WTC11 (cell line): Measurements from ENCODE around the gene FTH1. TPM values are rescaled to one million over a fixed set of nuclear protein-coding genes. Genes with fewer than 3 reads are reported as not detected.

ENCODE experiments used
- ATAC-seq: fragments of 200-7000 bp; cut with Tn5 transposase; 2 replicates; pipeline ENCODE4 v1.10.0; 2021; ENCODE audit warnings: mild to moderate bottlenecking, moderate library complexity
- CTCF ChIA-PET: fragments of 300-600 bp; sonication (Branson Sonifier 250); formaldehyde crosslinking; loops from one replicate; lab custom pipeline; 2021; ENCODE audit warnings: antibody characterized with exemption; lab: Charles Lee
- POLR2A ChIA-PET: fragments of 350-600 bp; sonication (Branson Sonifier 250); formaldehyde crosslinking; loops from one replicate; lab custom pipeline; 2021; ENCODE audit warnings: antibody characterized with exemption; lab: Charles Lee
- DNase-seq: peaks from one replicate; pipeline ENCODE4 v3.0.0; 2021; ENCODE audit warnings: low spot score
- H3K27ac Mint-ChIP-seq: 2 replicates; pipeline ENCODE4 v1.8.0; 2021; ENCODE audit warnings: mixed read lengths
- H3K27me3 Mint-ChIP-seq: 2 replicates; pipeline ENCODE4 v1.8.0; 2021; ENCODE audit warnings: low read depth, mild to moderate bottlenecking, moderate library complexity, mixed read lengths
- H3K36me3 Mint-ChIP-seq: 2 replicates; pipeline ENCODE4 v1.8.0; 2021; ENCODE audit warnings: mixed read lengths
- H3K4me1 Mint-ChIP-seq: 2 replicates; pipeline ENCODE4 v1.8.0; 2022; ENCODE audit warnings: mixed read lengths
- H3K4me3 Mint-ChIP-seq: 2 replicates; pipeline ENCODE4 v1.8.0; 2021; ENCODE audit warnings: mild to moderate bottlenecking, moderate library complexity, mixed read lengths
- H3K9me3 Mint-ChIP-seq: 2 replicates; pipeline ENCODE4 v1.8.0; 2021; ENCODE audit warnings: mixed read lengths
- CREB1 ChIP-seq: sonication (generic); formaldehyde crosslinking; IDR thresholded peaks from 2 replicates; pipeline ENCODE4 v1.8.0; 2023; ENCODE audit warnings: mild to moderate bottlenecking, missing genetic modification reagents
- CREM ChIP-seq: sonication (generic); formaldehyde crosslinking; IDR thresholded peaks from 2 replicates; pipeline ENCODE4 v1.8.1; 2022; ENCODE audit warnings: mild to moderate bottlenecking, missing genetic modification reagents, moderate library complexity
- FOXP1 ChIP-seq: sonication (generic); formaldehyde crosslinking; IDR thresholded peaks from 2 replicates; pipeline ENCODE4 v1.8.0; 2022; ENCODE audit warnings: missing genetic modification reagents, mild to moderate bottlenecking, moderate library complexity, borderline replicate concordance
- SMAD3 ChIP-seq: sonication (generic); formaldehyde crosslinking; IDR thresholded peaks from 2 replicates; pipeline ENCODE4 v1.8.0; 2022; ENCODE audit warnings: missing genetic modification reagents, mild to moderate bottlenecking, borderline replicate concordance
- ZNF317 ChIP-seq: sonication (generic); formaldehyde crosslinking; IDR thresholded peaks from 2 replicates; pipeline ENCODE4 v1.8.1; 2023; ENCODE audit warnings: low read depth, mild to moderate bottlenecking, moderate library complexity, missing genetic modification reagents, borderline replicate concordance
- total RNA-seq: library from RNA; stranded (reverse); gene quantifications from 3 replicates; pipeline ENCODE4 v1.2.3, GENCODE V29; 2021
- TF ChIP-seq, protein P1 (sequence below): sonication (generic); formaldehyde crosslinking; conservative IDR thresholded peaks from 2 replicates; pipeline ENCODE4 v1.8.1; 2023; ENCODE audit warnings: mild to moderate bottlenecking, low read depth, missing genetic modification reagents, moderate library complexity
- TF ChIP-seq, protein P2 (sequence below): sonication (generic); formaldehyde crosslinking; IDR thresholded peaks from 2 replicates; pipeline ENCODE4 v1.8.1; 2023; ENCODE audit warnings: mild to moderate bottlenecking, missing genetic modification reagents, moderate library complexity
- TF ChIP-seq, protein P3 (sequence below): fragments of 250-450 bp; sonication (Bioruptor Pico); IDR thresholded peaks from 2 replicates; pipeline ENCODE4 v1.8.0; 2021; ENCODE audit warnings: mild to moderate bottlenecking
- TF ChIP-seq, protein P4 (sequence below): sonication (generic); formaldehyde crosslinking; IDR thresholded peaks from 2 replicates; pipeline ENCODE4 v1.8.0; 2022; ENCODE audit warnings: mild to moderate bottlenecking, missing genetic modification reagents
- TF ChIP-seq, protein P5 (sequence below): sonication (generic); formaldehyde crosslinking; IDR thresholded peaks from 2 replicates; pipeline ENCODE4 v1.8.0; 2022; ENCODE audit warnings: mild to moderate bottlenecking, missing genetic modification reagents
- TF ChIP-seq, protein P6 (sequence below): sonication (generic); formaldehyde crosslinking; IDR thresholded peaks from 2 replicates; pipeline ENCODE4 v1.8.1; 2023; ENCODE audit warnings: mild to moderate bottlenecking, missing genetic modification reagents
- TF ChIP-seq, protein P7 (sequence below): sonication (generic); formaldehyde crosslinking; IDR thresholded peaks from 2 replicates; pipeline ENCODE4 v1.8.0; 2023; ENCODE audit warnings: missing genetic modification reagents, mild to moderate bottlenecking, borderline replicate concordance

The FTH1 gene
- total RNA-seq, 1 experiment from 2014 or later: 1,108 TPM

DNA sequence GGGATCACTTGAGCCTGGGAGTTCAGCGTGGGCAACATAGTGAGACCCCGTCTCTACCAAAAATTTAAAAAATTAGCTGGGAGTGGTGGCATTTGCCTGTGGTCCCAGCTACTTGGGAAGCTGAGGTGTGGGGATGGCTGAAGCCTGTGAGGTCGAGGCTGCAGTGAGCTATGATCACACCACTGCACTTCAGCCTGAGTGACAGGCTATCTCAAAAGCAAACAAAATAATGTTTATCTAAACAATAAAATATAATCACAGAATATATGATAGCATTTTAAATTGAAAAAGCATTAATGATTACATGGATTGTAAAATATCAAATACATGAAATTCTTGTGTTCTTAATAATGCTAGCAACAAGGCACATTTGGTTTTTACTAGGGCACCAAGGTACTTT is 14.6 kb downstream of the FTH1 start (continued):
- TF ChIP-seq, protein P1, sequence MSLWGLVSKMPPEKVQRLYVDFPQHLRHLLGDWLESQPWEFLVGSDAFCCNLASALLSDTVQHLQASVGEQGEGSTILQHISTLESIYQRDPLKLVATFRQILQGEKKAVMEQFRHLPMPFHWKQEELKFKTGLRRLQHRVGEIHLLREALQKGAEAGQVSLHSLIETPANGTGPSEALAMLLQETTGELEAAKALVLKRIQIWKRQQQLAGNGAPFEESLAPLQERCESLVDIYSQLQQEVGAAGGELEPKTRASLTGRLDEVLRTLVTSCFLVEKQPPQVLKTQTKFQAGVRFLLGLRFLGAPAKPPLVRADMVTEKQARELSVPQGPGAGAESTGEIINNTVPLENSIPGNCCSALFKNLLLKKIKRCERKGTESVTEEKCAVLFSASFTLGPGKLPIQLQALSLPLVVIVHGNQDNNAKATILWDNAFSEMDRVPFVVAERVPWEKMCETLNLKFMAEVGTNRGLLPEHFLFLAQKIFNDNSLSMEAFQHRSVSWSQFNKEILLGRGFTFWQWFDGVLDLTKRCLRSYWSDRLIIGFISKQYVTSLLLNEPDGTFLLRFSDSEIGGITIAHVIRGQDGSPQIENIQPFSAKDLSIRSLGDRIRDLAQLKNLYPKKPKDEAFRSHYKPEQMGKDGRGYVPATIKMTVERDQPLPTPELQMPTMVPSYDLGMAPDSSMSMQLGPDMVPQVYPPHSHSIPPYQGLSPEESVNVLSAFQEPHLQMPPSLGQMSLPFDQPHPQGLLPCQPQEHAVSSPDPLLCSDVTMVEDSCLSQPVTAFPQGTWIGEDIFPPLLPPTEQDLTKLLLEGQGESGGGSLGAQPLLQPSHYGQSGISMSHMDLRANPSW (CRISPR knock-in tag): no peak
- TF ChIP-seq, protein P2, sequence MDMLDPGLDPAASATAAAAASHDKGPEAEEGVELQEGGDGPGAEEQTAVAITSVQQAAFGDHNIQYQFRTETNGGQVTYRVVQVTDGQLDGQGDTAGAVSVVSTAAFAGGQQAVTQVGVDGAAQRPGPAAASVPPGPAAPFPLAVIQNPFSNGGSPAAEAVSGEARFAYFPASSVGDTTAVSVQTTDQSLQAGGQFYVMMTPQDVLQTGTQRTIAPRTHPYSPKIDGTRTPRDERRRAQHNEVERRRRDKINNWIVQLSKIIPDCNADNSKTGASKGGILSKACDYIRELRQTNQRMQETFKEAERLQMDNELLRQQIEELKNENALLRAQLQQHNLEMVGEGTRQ (CRISPR knock-in tag): no peak
- TF ChIP-seq CREB1 (CRISPR knock-in tag): no peak

DNA sequence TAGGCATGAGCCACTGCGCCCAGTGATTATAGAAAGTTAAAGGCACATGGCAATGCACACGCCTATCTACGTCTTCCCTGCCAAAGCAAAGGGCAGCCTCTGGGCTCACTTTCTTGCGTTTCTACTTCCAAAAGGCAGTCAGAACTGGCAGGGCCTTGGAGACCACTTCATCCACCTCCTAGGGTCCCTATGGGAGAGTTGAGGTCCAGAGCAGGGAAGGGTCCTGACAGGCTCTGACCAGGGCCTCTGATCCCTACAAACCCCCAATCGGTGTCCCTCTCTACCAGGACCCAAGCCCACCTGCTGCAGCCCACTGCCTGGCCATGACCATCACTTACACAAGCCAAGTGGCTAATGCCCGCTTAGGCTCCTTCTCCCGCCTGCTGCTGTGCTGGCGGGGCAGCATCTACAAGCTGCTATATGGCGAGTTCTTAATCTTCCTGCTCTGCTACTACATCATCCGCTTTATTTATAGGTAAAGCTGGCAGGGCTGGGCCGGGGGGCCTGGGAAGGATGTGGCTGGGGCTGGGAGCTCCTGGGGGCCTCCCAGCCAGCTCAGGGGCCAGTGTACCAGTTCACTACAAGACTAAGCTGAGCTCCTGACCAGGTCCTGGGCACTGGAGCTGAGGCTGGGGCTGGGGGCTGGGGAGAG is 15.8 kb downstream of the FTH1 start:
- TF ChIP-seq, protein P3, sequence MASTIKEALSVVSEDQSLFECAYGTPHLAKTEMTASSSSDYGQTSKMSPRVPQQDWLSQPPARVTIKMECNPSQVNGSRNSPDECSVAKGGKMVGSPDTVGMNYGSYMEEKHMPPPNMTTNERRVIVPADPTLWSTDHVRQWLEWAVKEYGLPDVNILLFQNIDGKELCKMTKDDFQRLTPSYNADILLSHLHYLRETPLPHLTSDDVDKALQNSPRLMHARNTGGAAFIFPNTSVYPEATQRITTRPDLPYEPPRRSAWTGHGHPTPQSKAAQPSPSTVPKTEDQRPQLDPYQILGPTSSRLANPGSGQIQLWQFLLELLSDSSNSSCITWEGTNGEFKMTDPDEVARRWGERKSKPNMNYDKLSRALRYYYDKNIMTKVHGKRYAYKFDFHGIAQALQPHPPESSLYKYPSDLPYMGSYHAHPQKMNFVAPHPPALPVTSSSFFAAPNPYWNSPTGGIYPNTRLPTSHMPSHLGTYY (CRISPR knock-in tag): no peak
- TF ChIP-seq FOXP1 (CRISPR knock-in tag) (no peak), ZNF317 (CRISPR knock-in tag) (no peak), CREM (CRISPR knock-in tag) (no peak), SMAD3 (CRISPR knock-in tag) (no peak)
- TF ChIP-seq, protein P4, sequence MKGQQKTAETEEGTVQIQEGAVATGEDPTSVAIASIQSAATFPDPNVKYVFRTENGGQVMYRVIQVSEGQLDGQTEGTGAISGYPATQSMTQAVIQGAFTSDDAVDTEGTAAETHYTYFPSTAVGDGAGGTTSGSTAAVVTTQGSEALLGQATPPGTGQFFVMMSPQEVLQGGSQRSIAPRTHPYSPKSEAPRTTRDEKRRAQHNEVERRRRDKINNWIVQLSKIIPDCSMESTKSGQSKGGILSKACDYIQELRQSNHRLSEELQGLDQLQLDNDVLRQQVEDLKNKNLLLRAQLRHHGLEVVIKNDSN: no peak
- TF ChIP-seq, protein P1 (CRISPR knock-in tag): no peak
- TF ChIP-seq, protein P5, sequence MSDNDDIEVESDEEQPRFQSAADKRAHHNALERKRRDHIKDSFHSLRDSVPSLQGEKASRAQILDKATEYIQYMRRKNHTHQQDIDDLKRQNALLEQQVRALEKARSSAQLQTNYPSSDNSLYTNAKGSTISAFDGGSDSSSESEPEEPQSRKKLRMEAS: no peak
- TF ChIP-seq, protein P6, sequence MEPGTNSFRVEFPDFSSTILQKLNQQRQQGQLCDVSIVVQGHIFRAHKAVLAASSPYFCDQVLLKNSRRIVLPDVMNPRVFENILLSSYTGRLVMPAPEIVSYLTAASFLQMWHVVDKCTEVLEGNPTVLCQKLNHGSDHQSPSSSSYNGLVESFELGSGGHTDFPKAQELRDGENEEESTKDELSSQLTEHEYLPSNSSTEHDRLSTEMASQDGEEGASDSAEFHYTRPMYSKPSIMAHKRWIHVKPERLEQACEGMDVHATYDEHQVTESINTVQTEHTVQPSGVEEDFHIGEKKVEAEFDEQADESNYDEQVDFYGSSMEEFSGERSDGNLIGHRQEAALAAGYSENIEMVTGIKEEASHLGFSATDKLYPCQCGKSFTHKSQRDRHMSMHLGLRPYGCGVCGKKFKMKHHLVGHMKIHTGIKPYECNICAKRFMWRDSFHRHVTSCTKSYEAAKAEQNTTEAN: no peak
- TF ChIP-seq, protein P7, sequence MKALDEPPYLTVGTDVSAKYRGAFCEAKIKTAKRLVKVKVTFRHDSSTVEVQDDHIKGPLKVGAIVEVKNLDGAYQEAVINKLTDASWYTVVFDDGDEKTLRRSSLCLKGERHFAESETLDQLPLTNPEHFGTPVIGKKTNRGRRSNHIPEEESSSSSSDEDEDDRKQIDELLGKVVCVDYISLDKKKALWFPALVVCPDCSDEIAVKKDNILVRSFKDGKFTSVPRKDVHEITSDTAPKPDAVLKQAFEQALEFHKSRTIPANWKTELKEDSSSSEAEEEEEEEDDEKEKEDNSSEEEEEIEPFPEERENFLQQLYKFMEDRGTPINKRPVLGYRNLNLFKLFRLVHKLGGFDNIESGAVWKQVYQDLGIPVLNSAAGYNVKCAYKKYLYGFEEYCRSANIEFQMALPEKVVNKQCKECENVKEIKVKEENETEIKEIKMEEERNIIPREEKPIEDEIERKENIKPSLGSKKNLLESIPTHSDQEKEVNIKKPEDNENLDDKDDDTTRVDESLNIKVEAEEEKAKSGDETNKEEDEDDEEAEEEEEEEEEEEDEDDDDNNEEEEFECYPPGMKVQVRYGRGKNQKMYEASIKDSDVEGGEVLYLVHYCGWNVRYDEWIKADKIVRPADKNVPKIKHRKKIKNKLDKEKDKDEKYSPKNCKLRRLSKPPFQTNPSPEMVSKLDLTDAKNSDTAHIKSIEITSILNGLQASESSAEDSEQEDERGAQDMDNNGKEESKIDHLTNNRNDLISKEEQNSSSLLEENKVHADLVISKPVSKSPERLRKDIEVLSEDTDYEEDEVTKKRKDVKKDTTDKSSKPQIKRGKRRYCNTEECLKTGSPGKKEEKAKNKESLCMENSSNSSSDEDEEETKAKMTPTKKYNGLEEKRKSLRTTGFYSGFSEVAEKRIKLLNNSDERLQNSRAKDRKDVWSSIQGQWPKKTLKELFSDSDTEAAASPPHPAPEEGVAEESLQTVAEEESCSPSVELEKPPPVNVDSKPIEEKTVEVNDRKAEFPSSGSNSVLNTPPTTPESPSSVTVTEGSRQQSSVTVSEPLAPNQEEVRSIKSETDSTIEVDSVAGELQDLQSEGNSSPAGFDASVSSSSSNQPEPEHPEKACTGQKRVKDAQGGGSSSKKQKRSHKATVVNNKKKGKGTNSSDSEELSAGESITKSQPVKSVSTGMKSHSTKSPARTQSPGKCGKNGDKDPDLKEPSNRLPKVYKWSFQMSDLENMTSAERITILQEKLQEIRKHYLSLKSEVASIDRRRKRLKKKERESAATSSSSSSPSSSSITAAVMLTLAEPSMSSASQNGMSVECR (CRISPR knock-in tag): no peak
- Mint-ChIP-seq H3K4me3 (no peak overlapping the region), H3K4me1 (peaks cover 12% of the 10 kb centered on the region), H3K27me3 (peaks cover 26% of the 10 kb centered on the region), H3K9me3 (no peaks in the 10 kb centered on the region), H3K36me3 (no peaks in the 10 kb centered on the region), H3K27ac (no peak overlapping the region)
- POLR2A ChIA-PET: no interaction called here
- no peak for DNase-seq
- ATAC-seq: no peak
- CTCF ChIA-PET: interaction anchor here (2.0 to 10.3 kb wide), 4 partner anchors 17 to 156 kb away, joined by 11 to 685 read pairs (median 134); no protein-coding TSS in a partner anchor
